RWPE1 (cell line): ENCODE measurements around the gene TMEM59.

ENCODE experiments used
- CTCF ChIA-PET: fragments of 350-600 bp; sonication (Branson Sonifier 250); formaldehyde crosslinking; extraction: SDS; loops from one replicate; lab custom pipeline; 2021; lab: Yijun Ruan, JAX
- POLR2A ChIA-PET: fragments of 400-600 bp; formaldehyde crosslinking; extraction: SDS; loops from one replicate; lab custom pipeline; 2020; ENCODE audit warnings: antibody characterized with exemption; ENCODE audit not compliant: low non-redundant PET; lab: Yijun Ruan, JAX
- DNase-seq: peaks from one replicate; pipeline ENCODE4 v3.0.0; 2012; ENCODE audit warnings: low spot score
- H3K27ac ChIP-seq: fragments of 450-650 bp; 2 replicates; pipeline ENCODE4 v1.5.1; 2017
- CTCF ChIP-seq: fragments of 450-650 bp; conservative IDR thresholded peaks from 2 replicates; pipeline ENCODE4 v1.5.1; 2017; ENCODE audit warnings: low read depth, mild to moderate bottlenecking

The TMEM59 gene

GRCh38 chr1:53981220-53981619 lies 71.8 kb downstream of the TMEM59 start:
- ChIA-PET POLR2A (no interaction called here), CTCF (no interaction called here)
- TF ChIP-seq CTCF = no peak
- H3K27ac ChIP-seq = no peak overlapping the region
- no peak for DNase-seq

- no peak for DNase-seq
- ChIA-PET CTCF (interaction anchor here (0.7 kb wide), 1 partner anchor 21 kb away, joined by 3 read pairs; no protein-coding TSS in a partner anchor), POLR2A (no interaction called here)
- no peak overlapping the region for H3K27ac ChIP-seq
- TF ChIP-seq CTCF = no peak
Observed at GRCh38 chr1:53979712-53980450, 73.1 kb downstream of the TMEM59 start.
